ENCODE results near the gene RNF167.

RNF167 gene

GRCh38 chr17:4944163-4944553 lies 4.1 kb downstream of the RNF167 start:
- Histone ChIP-seq H3K4me1 (ENCODE audit: control insufficient read depth in 1 of 2, insufficient read depth in 1 of 2, low read depth in 1 of 2, low read length in 1 of 2) (peaks cover 78 to 91% of the 10 kb centered on the region in 2 experiments), H3K4me3 (ENCODE audit: low read depth in 1 of 2, low read length in 1 of 2) (peak overlapping the region; percentile 99), H3K9me3 (no peaks in the 10 kb centered on the region), H3K36me3 (peaks cover 39% of the 10 kb centered on the region), H3K27me3 (no peaks in the 10 kb centered on the region), H3K27ac (peak overlapping the region; percentile 96)
- no peak for TF ChIP-seq CTCF (IDR thresholded peaks at IDR 0.05)

GRCh38 chr17:4944554-4945175 lies 4.6 kb downstream of the RNF167 start:
- H3K36me3 ChIP-seq, result peaks cover 39% of the 10 kb centered on the region
- no peak for TF ChIP-seq CTCF (IDR thresholded peaks at IDR 0.05)
- no peaks in the 10 kb centered on the region for H3K9me3 ChIP-seq
- peaks cover 74 to 91% of the 10 kb centered on the region in 2 experiments for H3K4me1 ChIP-seq (ENCODE audit: control insufficient read depth in 1 of 2, insufficient read depth in 1 of 2, low read depth in 1 of 2, low read length in 1 of 2)
- H3K27me3 ChIP-seq, result no peaks in the 10 kb centered on the region
- H3K4me3 ChIP-seq (ENCODE audit: low read depth in 1 of 2, low read length in 1 of 2), result peak overlapping the region; percentile 99
- peak overlapping the region; percentile 96 for H3K27ac ChIP-seq

GRCh38 chr17:4945176-4945943 lies 5.3 kb downstream of the RNF167 start:
- Histone ChIP-seq H3K27me3 (no peaks in the 10 kb centered on the region), H3K36me3 (peaks cover 39% of the 10 kb centered on the region), H3K4me1 (ENCODE audit: control insufficient read depth in 1 of 2, insufficient read depth in 1 of 2, low read depth in 1 of 2, low read length in 1 of 2) (peaks cover 78 to 91% of the 10 kb centered on the region in 2 experiments), H3K9me3 (no peaks in the 10 kb centered on the region), H3K4me3 (ENCODE audit: low read depth in 1 of 2, low read length in 1 of 2) (peak overlapping the region; percentile 99), H3K27ac (peak overlapping the region; percentile 96)
- TF ChIP-seq CTCF (IDR thresholded peaks at IDR 0.05), result no peak

- H3K36me3 ChIP-seq, result peaks cover 39% of the 10 kb centered on the region
Measured at GRCh38 chr17:4945944-4946280, 5.8 kb downstream of the RNF167 start.

GRCh38 chr17:4946312-4946976 lies 6.4 kb downstream of the RNF167 start:
- Histone ChIP-seq H3K27ac (peak overlapping the region; percentile 96), H3K4me3 (ENCODE audit: low read depth in 1 of 2, low read length in 1 of 2) (peak overlapping the region; percentile 99), H3K27me3 (no peaks in the 10 kb centered on the region), H3K4me1 (ENCODE audit: control insufficient read depth in 1 of 2, insufficient read depth in 1 of 2, low read depth in 1 of 2, low read length in 1 of 2) (peaks cover 79 to 91% of the 10 kb centered on the region in 2 experiments), H3K36me3 (peaks cover 39% of the 10 kb centered on the region), H3K9me3 (no peaks in the 10 kb centered on the region)
- no peak for TF ChIP-seq CTCF (IDR thresholded peaks at IDR 0.05)

More at GRCh38 chr17:4945944-4946280, 5.8 kb downstream of the RNF167 start:
- Histone ChIP-seq H3K27me3 (no peaks in the 10 kb centered on the region), H3K4me1 (ENCODE audit: control insufficient read depth in 1 of 2, insufficient read depth in 1 of 2, low read depth in 1 of 2, low read length in 1 of 2) (peaks cover 79 to 91% of the 10 kb centered on the region in 2 experiments), H3K9me3 (no peaks in the 10 kb centered on the region), H3K4me3 (ENCODE audit: low read depth in 1 of 2, low read length in 1 of 2) (peak overlapping the region; percentile 99), H3K27ac (peak overlapping the region; percentile 96)
- TF ChIP-seq CTCF (IDR thresholded peaks at IDR 0.05), result no peak

Data from neutrophil (primary cell).